ENCODE results near the gene SLC9B1.
A peak's percentile ranks its signal among the peaks of the same experiment; 100 is the strongest.

SLC9B1 gene

GRCh38 chr4:103021120-103021519 lies 1.6 kb upstream of the SLC9B1 start:
- Histone ChIP-seq H3K9me3 (ENCODE audit: low read depth, low read length) (no peaks in the 10 kb centered on the region), H3K27ac (no peak overlapping the region), H3K4me3 (no peak overlapping the region), H3K36me3 (ENCODE audit: insufficient read depth, low read length) (no peaks in the 10 kb centered on the region), H3K9ac (ENCODE audit: insufficient read length) (no peak overlapping the region)
- no peak for DNase-seq (ENCODE audit: low read depth, low spot score)
- TF ChIP-seq EZH2 (IDR thresholded peaks at IDR 0.05) = no peak
- TF ChIP-seq FOXP2 (optimal IDR thresholded peaks at IDR 0.05; ENCODE audit: control extremely low read depth, extremely low read length, insufficient read depth) = no peak
- no peak for TF ChIP-seq POLR2AphosphoS5 (IDR thresholded peaks at IDR 0.05; ENCODE audit: borderline replicate concordance, low read depth, low read length)

DNA sequence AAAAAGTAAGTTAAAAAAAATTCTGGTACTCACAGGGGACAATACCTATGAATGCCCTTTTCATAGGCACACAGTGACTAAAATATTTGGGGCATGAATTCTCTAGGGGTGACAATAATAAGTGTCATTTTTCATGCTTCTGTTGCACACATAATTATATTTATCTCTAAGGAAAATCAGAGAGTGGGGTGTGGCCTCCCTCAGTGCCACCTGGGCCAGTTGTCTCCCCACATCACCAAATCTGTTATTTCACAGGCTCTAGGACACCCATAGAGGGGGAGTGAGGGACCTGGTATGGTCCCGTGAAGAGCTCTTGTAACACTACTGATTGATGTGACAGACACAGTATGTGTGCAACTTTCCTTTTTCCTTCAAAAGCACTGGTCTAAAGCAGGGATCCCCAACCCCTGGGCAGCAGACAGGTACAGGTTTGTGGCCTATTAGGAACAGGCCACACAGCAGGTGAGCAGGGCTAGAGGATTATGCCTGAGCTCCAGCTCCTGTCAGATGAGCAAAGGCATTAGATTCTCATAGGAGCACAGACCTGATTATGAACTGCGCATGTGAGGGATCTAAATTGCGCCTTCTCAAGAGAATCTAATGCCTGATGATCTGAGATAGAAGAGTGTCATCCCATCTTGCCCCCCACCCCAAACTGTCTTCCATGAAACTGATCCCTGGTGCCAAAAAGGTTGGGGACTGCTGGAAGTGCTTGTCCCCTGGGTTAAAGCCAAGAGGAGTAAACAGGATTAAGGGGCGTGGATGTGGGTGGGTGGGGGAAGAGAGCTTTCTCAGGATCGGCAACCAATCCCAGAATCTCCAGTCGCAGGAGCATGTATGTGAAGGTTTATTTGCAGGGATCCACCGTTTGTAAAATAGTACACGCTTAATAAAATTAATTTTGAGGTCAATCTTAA lies 856 bp downstream of the SLC9B1 start:
- peak overlapping the region; percentile 42; the same call in 1 of the 2 replicates for H3K4me3 ChIP-seq
- TF ChIP-seq POLR2AphosphoS5 (IDR thresholded peaks at IDR 0.05; ENCODE audit: borderline replicate concordance, low read depth, low read length) (no peak), FOXP2 (optimal IDR thresholded peaks at IDR 0.05; ENCODE audit: control extremely low read depth, extremely low read length, insufficient read depth) (no peak), EZH2 (IDR thresholded peaks at IDR 0.05) (no peak)
- DNase-seq (ENCODE audit: low read depth, low spot score) = no peak
- H3K9ac ChIP-seq (ENCODE audit: insufficient read length) = no peak overlapping the region
- H3K9me3 ChIP-seq (ENCODE audit: low read depth, low read length) = no peaks in the 10 kb centered on the region
- H3K36me3 ChIP-seq (ENCODE audit: insufficient read depth, low read length) = no peaks in the 10 kb centered on the region
- no peak overlapping the region for H3K27ac ChIP-seq

DNA sequence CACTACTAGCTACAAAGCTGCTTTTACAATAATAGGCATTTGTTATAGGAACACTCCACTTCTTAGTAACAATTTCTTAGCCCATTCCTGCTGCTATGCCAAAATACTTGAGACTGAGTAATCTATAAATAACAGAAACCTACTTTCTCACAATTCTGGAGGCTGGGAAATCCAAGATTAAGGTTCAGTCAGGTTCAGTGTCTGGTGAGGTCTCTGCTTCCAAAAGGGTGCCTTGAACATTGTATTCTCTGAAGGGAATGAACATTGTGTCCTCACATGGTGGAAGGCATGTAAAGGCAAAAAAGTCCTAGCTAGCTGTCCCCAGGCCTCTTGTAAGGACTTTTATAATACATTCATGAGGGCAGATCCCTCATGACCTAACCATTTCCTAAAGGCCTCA lies 7.0 kb downstream of the SLC9B1 start:
- Histone ChIP-seq H3K9ac (ENCODE audit: insufficient read length) (no peak overlapping the region), H3K36me3 (ENCODE audit: insufficient read depth, low read length) (no peaks in the 10 kb centered on the region), H3K27ac (no peak overlapping the region), H3K9me3 (ENCODE audit: low read depth, low read length) (no peaks in the 10 kb centered on the region), H3K4me3 (no peak overlapping the region)
- DNase-seq (ENCODE audit: low read depth, low spot score) = no peak
- TF ChIP-seq EZH2 (IDR thresholded peaks at IDR 0.05) = no peak
- TF ChIP-seq FOXP2 (optimal IDR thresholded peaks at IDR 0.05; ENCODE audit: control extremely low read depth, extremely low read length, insufficient read depth) = no peak
- TF ChIP-seq POLR2AphosphoS5 (IDR thresholded peaks at IDR 0.05; ENCODE audit: borderline replicate concordance, low read depth, low read length) = no peak

- no peak overlapping the region for H3K9ac ChIP-seq (ENCODE audit: insufficient read length)
- no peak overlapping the region for H3K27ac ChIP-seq
- no peak overlapping the region for H3K4me3 ChIP-seq
- no peak for DNase-seq (ENCODE audit: low read depth, low spot score)
- no peak for TF ChIP-seq FOXP2 (optimal IDR thresholded peaks at IDR 0.05; ENCODE audit: control extremely low read depth, extremely low read length, insufficient read depth)
- no peak for TF ChIP-seq EZH2 (IDR thresholded peaks at IDR 0.05)
- TF ChIP-seq POLR2AphosphoS5 (IDR thresholded peaks at IDR 0.05; ENCODE audit: borderline replicate concordance, low read depth, low read length) = no peak
- no peaks in the 10 kb centered on the region for H3K9me3 ChIP-seq (ENCODE audit: low read depth, low read length)
- no peaks in the 10 kb centered on the region for H3K36me3 ChIP-seq (ENCODE audit: insufficient read depth, low read length)
Observed at GRCh38 chr4:103012060-103012459, 7.4 kb downstream of the SLC9B1 start.

DNA sequence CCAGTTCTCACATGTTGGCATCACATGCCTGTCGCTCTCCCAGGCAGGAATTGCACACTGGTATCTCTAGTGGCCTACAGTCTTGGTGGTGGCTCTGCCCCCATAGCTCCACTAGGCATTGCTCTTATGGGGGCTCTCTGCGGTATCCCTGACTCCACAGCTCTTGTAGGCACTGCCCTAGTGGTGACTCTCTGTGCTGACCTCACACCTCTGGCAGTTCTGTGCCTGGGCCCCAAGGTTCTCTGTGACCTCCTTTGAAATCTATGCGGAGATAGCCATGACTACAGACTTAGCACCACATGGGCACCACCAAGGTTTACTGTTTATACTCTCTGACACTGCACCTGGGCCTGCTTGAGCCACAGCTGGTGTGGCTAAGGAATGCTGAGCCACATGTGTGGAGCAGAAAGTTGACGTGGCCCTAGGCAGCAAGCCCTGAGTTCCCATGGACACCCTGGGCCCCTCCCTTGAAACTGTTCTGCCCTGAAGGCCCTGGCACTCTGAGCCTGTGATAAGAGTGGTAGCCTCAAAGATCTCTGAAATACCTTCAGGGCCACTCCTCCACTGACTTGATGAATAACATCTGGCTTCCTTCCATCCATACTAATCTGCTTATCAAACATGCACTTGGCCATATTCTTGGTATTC lies 8.0 kb downstream of the SLC9B1 start:
- no peak overlapping the region for H3K9ac ChIP-seq (ENCODE audit: insufficient read length)
- no peaks in the 10 kb centered on the region for H3K9me3 ChIP-seq (ENCODE audit: low read depth, low read length)
- no peak for DNase-seq (ENCODE audit: low read depth, low spot score)
- H3K4me3 ChIP-seq = no peak overlapping the region
- TF ChIP-seq POLR2AphosphoS5 (IDR thresholded peaks at IDR 0.05; ENCODE audit: borderline replicate concordance, low read depth, low read length) = no peak
- TF ChIP-seq FOXP2 (optimal IDR thresholded peaks at IDR 0.05; ENCODE audit: control extremely low read depth, extremely low read length, insufficient read depth) = no peak
- no peak for TF ChIP-seq EZH2 (IDR thresholded peaks at IDR 0.05)
- H3K36me3 ChIP-seq (ENCODE audit: insufficient read depth, low read length) = no peaks in the 10 kb centered on the region
- no peak overlapping the region for H3K27ac ChIP-seq

- no peak for TF ChIP-seq EZH2 (IDR thresholded peaks at IDR 0.05)
- no peak for TF ChIP-seq FOXP2 (optimal IDR thresholded peaks at IDR 0.05; ENCODE audit: control extremely low read depth, extremely low read length, insufficient read depth)
- no peak for TF ChIP-seq POLR2AphosphoS5 (IDR thresholded peaks at IDR 0.05; ENCODE audit: borderline replicate concordance, low read depth, low read length)
- H3K4me3 ChIP-seq = no peak overlapping the region
- no peaks in the 10 kb centered on the region for H3K36me3 ChIP-seq (ENCODE audit: insufficient read depth, low read length)
- no peak overlapping the region for H3K27ac ChIP-seq
- no peak overlapping the region for H3K9ac ChIP-seq (ENCODE audit: insufficient read length)
- no peak for DNase-seq (ENCODE audit: low read depth, low spot score)
- H3K9me3 ChIP-seq (ENCODE audit: low read depth, low read length) = no peaks in the 10 kb centered on the region
Observed at GRCh38 chr4:103010804-103011203, 8.7 kb downstream of the SLC9B1 start.

GRCh38 chr4:103008875-103009729 lies 10.4 kb downstream of the SLC9B1 start:
- TF ChIP-seq EZH2 (IDR thresholded peaks at IDR 0.05) (no peak), POLR2AphosphoS5 (IDR thresholded peaks at IDR 0.05; ENCODE audit: borderline replicate concordance, low read depth, low read length) (no peak), FOXP2 (optimal IDR thresholded peaks at IDR 0.05; ENCODE audit: control extremely low read depth, extremely low read length, insufficient read depth) (no peak)
- H3K4me3 ChIP-seq = no peak overlapping the region
- H3K9ac ChIP-seq (ENCODE audit: insufficient read length) = no peak overlapping the region
- H3K9me3 ChIP-seq (ENCODE audit: low read depth, low read length) = no peaks in the 10 kb centered on the region
- H3K36me3 ChIP-seq (ENCODE audit: insufficient read depth, low read length) = no peaks in the 10 kb centered on the region
- DNase-seq (ENCODE audit: low read depth, low spot score) = peak; percentile 71
- no peak overlapping the region for H3K27ac ChIP-seq

DNA sequence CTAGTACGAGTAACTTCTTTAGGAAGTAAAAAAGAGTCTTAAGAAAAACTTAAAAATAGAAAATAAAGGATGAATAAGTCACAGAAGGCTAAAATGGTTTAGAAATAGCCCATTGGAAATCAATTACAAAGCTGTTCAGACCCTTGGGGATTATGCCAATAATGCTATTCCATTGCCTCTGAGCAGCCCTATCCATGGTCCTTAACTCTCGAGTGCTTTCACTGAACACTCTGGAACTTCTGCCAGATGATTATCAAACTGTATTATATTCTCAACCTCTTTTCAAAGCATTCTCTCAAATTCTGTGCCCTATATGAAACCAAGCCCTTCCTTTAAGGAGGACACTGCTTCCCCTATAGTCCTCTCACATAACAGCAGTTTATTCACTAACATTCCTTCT lies 17.0 kb downstream of the SLC9B1 start:
- H3K9ac ChIP-seq (ENCODE audit: insufficient read length) = no peak overlapping the region
- no peaks in the 10 kb centered on the region for H3K36me3 ChIP-seq (ENCODE audit: insufficient read depth, low read length)
- no peak overlapping the region for H3K27ac ChIP-seq
- no peaks in the 10 kb centered on the region for H3K9me3 ChIP-seq (ENCODE audit: low read depth, low read length)
- TF ChIP-seq POLR2AphosphoS5 (IDR thresholded peaks at IDR 0.05; ENCODE audit: borderline replicate concordance, low read depth, low read length) = no peak
- no peak for TF ChIP-seq FOXP2 (optimal IDR thresholded peaks at IDR 0.05; ENCODE audit: control extremely low read depth, extremely low read length, insufficient read depth)
- TF ChIP-seq EZH2 (IDR thresholded peaks at IDR 0.05) = no peak
- H3K4me3 ChIP-seq = no peak overlapping the region
- DNase-seq (ENCODE audit: low read depth, low spot score) = no peak
